ENCODE results near the gene ARHGEF3. TPM values are rescaled to one million over a fixed set of nuclear protein-coding genes. Genes with fewer than 3 reads are reported as not detected.

Gene ARHGEF3
- total RNA-seq, 1 experiment from 2014 or later = 10.2 TPM

- ChIA-PET POLR2A (no interaction called here), CTCF (no interaction called here)
- Histone ChIP-seq H3K4me1 (no peaks in the 10 kb centered on the region), H3K36me3 (ENCODE audit: control insufficient read depth, insufficient read depth, low read length) (no peaks in the 10 kb centered on the region), H3K4me3 (ENCODE audit: low read depth, low read length) (no peak overlapping the region), H3K9me3 (no peaks in the 10 kb centered on the region), H3K27me3 (replicated peaks; ENCODE audit: control insufficient read depth, insufficient read depth, low read length) (no peaks in the 10 kb centered on the region)
- BruUV-seq (replicated peaks) = no TSS peak
- no peak for TF ChIP-seq CTCF (IDR thresholded peaks at IDR 0.05; ENCODE audit: insufficient read depth in 1 of 2, low read depth in 1 of 2, low read length in 1 of 2, severe bottlenecking in 1 of 2, unreplicated experiment in 1 of 2)
- no peak overlapping the region for H3K27ac Mint-ChIP-seq (ENCODE audit: unreplicated experiment)
- no peaks in the 10 kb centered on the region for H3K4me1 Mint-ChIP-seq (ENCODE audit: low read depth, unreplicated experiment)
- H3K4me3 Mint-ChIP-seq (ENCODE audit: unreplicated experiment) = no peak overlapping the region
- no peaks in the 10 kb centered on the region for H3K9me3 Mint-ChIP-seq (ENCODE audit: unreplicated experiment)
- intact Hi-C loops (cut with micrococcal nuclease; ENCODE audit: unreplicated experiment) = no loop called here
- no peaks in the 10 kb centered on the region for H3K36me3 Mint-ChIP-seq (ENCODE audit: insufficient read depth, unreplicated experiment)
- no peak for DNase-seq
- no peaks in the 10 kb centered on the region for H3K27me3 Mint-ChIP-seq (ENCODE audit: insufficient read depth, unreplicated experiment)
Measured at GRCh38 chr3:56747150-56747549, 54.6 kb downstream of the ARHGEF3 start.

- CTCF ChIA-PET = no interaction called here
- Histone ChIP-seq H3K36me3 (ENCODE audit: control insufficient read depth, insufficient read depth, low read length) (no peaks in the 10 kb centered on the region), H3K4me3 (ENCODE audit: low read depth, low read length) (no peak overlapping the region), H3K9me3 (no peaks in the 10 kb centered on the region), H3K4me1 (no peaks in the 10 kb centered on the region), H3K27me3 (replicated peaks; ENCODE audit: control insufficient read depth, insufficient read depth, low read length) (no peaks in the 10 kb centered on the region)
- intact Hi-C loops (cut with micrococcal nuclease; ENCODE audit: unreplicated experiment) = no loop called here
- BruUV-seq (replicated peaks) = no TSS peak
- H3K4me1 Mint-ChIP-seq (ENCODE audit: low read depth, unreplicated experiment) = no peaks in the 10 kb centered on the region
- no peaks in the 10 kb centered on the region for H3K36me3 Mint-ChIP-seq (ENCODE audit: insufficient read depth, unreplicated experiment)
- H3K4me3 Mint-ChIP-seq (ENCODE audit: unreplicated experiment) = no peak overlapping the region
- no peaks in the 10 kb centered on the region for H3K27me3 Mint-ChIP-seq (ENCODE audit: insufficient read depth, unreplicated experiment)
- no peak for DNase-seq
- no peak for TF ChIP-seq CTCF (IDR thresholded peaks at IDR 0.05; ENCODE audit: insufficient read depth in 1 of 2, low read depth in 1 of 2, low read length in 1 of 2, severe bottlenecking in 1 of 2, unreplicated experiment in 1 of 2)
- H3K27ac Mint-ChIP-seq (ENCODE audit: unreplicated experiment) = no peak overlapping the region
- H3K9me3 Mint-ChIP-seq (ENCODE audit: unreplicated experiment) = no peaks in the 10 kb centered on the region
- POLR2A ChIA-PET = no interaction called here
Measured at GRCh38 chr3:56744016-56744415, 57.7 kb downstream of the ARHGEF3 start.

GRCh38 chr3:56742887-56743286 lies 58.9 kb downstream of the ARHGEF3 start:
- no peak for DNase-seq
- H3K4me3 Mint-ChIP-seq (ENCODE audit: unreplicated experiment) = no peak overlapping the region
- POLR2A ChIA-PET = no interaction called here
- no peaks in the 10 kb centered on the region for H3K27me3 ChIP-seq (replicated peaks; ENCODE audit: control insufficient read depth, insufficient read depth, low read length)
- no peaks in the 10 kb centered on the region for H3K36me3 Mint-ChIP-seq (ENCODE audit: insufficient read depth, unreplicated experiment)
- H3K9me3 ChIP-seq = no peaks in the 10 kb centered on the region
- intact Hi-C loops (cut with micrococcal nuclease; ENCODE audit: unreplicated experiment) = no loop called here
- no peaks in the 10 kb centered on the region for H3K4me1 Mint-ChIP-seq (ENCODE audit: low read depth, unreplicated experiment)
- no peaks in the 10 kb centered on the region for H3K36me3 ChIP-seq (ENCODE audit: control insufficient read depth, insufficient read depth, low read length)
- no peak for TF ChIP-seq CTCF (IDR thresholded peaks at IDR 0.05; ENCODE audit: insufficient read depth in 1 of 2, low read depth in 1 of 2, low read length in 1 of 2, severe bottlenecking in 1 of 2, unreplicated experiment in 1 of 2)
- no peak overlapping the region for H3K4me3 ChIP-seq (ENCODE audit: low read depth, low read length)
- H3K4me1 ChIP-seq = no peaks in the 10 kb centered on the region
- BruUV-seq (replicated peaks) = no TSS peak
- no peaks in the 10 kb centered on the region for H3K9me3 Mint-ChIP-seq (ENCODE audit: unreplicated experiment)
- CTCF ChIA-PET = no interaction called here
- H3K27me3 Mint-ChIP-seq (ENCODE audit: insufficient read depth, unreplicated experiment) = no peaks in the 10 kb centered on the region
- H3K27ac Mint-ChIP-seq (ENCODE audit: unreplicated experiment) = no peak overlapping the region
